ENCODE data around the gene CPXM1. TPM values are rescaled to one million over a fixed set of nuclear protein-coding genes. Genes with fewer than 3 reads are reported as not detected.
A peak's percentile ranks its signal among the peaks of the same experiment; 100 is the strongest.

Gene CPXM1
- total and polyA plus RNA-seq, 2 experiments from 2014 or later = 57.8 to 66.3 TPM

DNA sequence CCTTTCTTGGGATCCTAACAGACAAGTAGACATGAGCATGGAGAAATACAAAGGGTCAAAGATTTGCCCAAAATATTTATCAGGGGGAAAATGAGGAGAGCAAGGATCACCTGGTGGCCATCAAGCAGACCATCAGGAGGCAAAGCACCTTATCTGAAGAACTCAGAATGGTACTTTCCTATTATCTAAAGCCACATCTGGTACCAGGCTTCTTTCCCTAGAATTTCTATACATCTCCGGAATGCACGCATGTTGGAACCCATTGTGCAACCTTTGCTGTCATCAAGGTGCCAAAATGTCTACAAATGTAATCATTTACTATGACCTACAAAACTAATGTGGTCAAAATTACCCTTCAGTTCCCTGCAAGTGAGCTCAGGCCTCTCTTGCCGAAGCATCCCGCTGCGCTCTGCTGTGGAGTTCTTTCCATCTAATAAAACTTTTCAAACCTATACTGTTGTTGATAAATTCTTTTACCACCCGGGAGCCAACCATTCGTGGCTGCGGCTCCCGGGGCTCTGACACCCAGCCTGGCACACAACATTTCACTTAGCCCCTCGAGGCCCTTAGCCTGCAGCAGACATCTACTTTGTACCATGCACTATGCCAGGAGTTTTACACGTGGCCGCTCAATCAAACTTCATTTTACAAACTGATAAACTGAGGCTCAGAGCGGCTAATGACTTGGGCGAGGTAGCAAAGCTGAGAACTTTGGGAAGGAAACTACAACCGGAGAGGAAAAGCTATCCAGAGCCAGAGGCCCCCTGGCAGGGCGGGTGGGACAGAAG lies 3.8 kb upstream of the CPXM1 start:
- WGBS (ENCODE audit: low lambda C conversion rate, missing lambda C conversion rate) = 57% methylated on average over 16 of the region's 16 CpGs
- H3K4me3 ChIP-seq = no peak overlapping the region
- no peaks in the 10 kb centered on the region for H3K79me2 ChIP-seq
- H3K27ac ChIP-seq = no peak overlapping the region
- DNase-seq (ENCODE audit: low spot score) = no peak
- peaks cover 3% of the 10 kb centered on the region for H3K4me1 ChIP-seq (ENCODE audit: insufficient read depth)
- no peaks in the 10 kb centered on the region for H3K9me3 ChIP-seq (ENCODE audit: low read depth)
- H4K20me1 ChIP-seq (ENCODE audit: insufficient read depth, poor library complexity, severe bottlenecking) = no peaks in the 10 kb centered on the region
- TF ChIP-seq, protein P1, sequence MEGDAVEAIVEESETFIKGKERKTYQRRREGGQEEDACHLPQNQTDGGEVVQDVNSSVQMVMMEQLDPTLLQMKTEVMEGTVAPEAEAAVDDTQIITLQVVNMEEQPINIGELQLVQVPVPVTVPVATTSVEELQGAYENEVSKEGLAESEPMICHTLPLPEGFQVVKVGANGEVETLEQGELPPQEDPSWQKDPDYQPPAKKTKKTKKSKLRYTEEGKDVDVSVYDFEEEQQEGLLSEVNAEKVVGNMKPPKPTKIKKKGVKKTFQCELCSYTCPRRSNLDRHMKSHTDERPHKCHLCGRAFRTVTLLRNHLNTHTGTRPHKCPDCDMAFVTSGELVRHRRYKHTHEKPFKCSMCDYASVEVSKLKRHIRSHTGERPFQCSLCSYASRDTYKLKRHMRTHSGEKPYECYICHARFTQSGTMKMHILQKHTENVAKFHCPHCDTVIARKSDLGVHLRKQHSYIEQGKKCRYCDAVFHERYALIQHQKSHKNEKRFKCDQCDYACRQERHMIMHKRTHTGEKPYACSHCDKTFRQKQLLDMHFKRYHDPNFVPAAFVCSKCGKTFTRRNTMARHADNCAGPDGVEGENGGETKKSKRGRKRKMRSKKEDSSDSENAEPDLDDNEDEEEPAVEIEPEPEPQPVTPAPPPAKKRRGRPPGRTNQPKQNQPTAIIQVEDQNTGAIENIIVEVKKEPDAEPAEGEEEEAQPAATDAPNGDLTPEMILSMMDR (IDR thresholded peaks at IDR 0.05; ENCODE audit: poor library complexity) = no peak
- TF ChIP-seq EZH2 (IDR thresholded peaks at IDR 0.05; ENCODE audit: borderline replicate concordance) = no peak
- no peak for TF ChIP-seq EZH2phosphoT487 (IDR thresholded peaks at IDR 0.05; ENCODE audit: low read depth, severe bottlenecking, unreplicated experiment)
- no peak overlapping the region for H2AFZ ChIP-seq
- H3K9me2 ChIP-seq (replicated peaks; ENCODE audit: insufficient read depth) = no peaks in the 10 kb centered on the region
- no peaks in the 10 kb centered on the region for H3K36me3 ChIP-seq (replicated peaks; ENCODE audit: insufficient read depth, low read depth)
- H3K4me2 ChIP-seq = peak overlapping the region; percentile 44
- peaks cover 82% of the 10 kb centered on the region for H3K27me3 ChIP-seq

DNA sequence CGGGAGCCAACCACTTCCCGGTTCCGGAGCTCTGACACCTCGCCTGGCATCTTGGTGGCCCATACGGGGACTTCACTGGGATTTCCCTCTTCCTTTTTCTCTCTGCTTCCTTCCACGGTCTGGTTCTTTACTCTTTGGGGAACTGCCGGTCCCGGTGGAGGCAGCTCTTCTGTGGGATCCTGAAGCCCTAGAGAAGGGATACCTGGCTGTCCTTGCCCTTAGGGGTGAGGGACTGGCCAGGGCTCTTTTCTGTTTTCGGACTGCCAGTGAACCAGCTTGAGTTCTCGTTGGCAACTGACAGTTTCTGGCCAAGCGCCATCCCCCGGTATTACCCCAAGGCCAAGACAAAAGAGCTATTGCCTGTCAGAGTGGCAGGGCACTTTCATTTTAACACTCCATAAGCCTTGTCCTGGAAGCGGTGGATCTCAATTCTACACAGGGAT lies 880 bp upstream of the CPXM1 start:
- H3K9me2 ChIP-seq (replicated peaks; ENCODE audit: insufficient read depth) = no peaks in the 10 kb centered on the region
- no peaks in the 10 kb centered on the region for H4K20me1 ChIP-seq (ENCODE audit: insufficient read depth, poor library complexity, severe bottlenecking)
- peak overlapping the region; percentile 89 for H3K27ac ChIP-seq
- no peak for TF ChIP-seq EZH2phosphoT487 (IDR thresholded peaks at IDR 0.05; ENCODE audit: low read depth, severe bottlenecking, unreplicated experiment)
- no peak for TF ChIP-seq EZH2 (IDR thresholded peaks at IDR 0.05; ENCODE audit: borderline replicate concordance)
- TF ChIP-seq, protein P1 (IDR thresholded peaks at IDR 0.05; ENCODE audit: poor library complexity) = no peak
- 13% methylated on average over 13 of the region's 13 CpGs for WGBS (ENCODE audit: low lambda C conversion rate, missing lambda C conversion rate)
- H3K9me3 ChIP-seq (ENCODE audit: low read depth) = no peaks in the 10 kb centered on the region
- peak overlapping the region; percentile 81 for H3K4me2 ChIP-seq
- H3K79me2 ChIP-seq = no peaks in the 10 kb centered on the region
- peaks cover 3% of the 10 kb centered on the region for H3K4me1 ChIP-seq (ENCODE audit: insufficient read depth)
- no peak for DNase-seq (ENCODE audit: low spot score)
- H3K4me3 ChIP-seq = no peak overlapping the region
- H3K27me3 ChIP-seq = peaks cover 66% of the 10 kb centered on the region
- H3K36me3 ChIP-seq (replicated peaks; ENCODE audit: insufficient read depth, low read depth) = no peaks in the 10 kb centered on the region
- H2AFZ ChIP-seq = peak overlapping the region; percentile 94

DNA sequence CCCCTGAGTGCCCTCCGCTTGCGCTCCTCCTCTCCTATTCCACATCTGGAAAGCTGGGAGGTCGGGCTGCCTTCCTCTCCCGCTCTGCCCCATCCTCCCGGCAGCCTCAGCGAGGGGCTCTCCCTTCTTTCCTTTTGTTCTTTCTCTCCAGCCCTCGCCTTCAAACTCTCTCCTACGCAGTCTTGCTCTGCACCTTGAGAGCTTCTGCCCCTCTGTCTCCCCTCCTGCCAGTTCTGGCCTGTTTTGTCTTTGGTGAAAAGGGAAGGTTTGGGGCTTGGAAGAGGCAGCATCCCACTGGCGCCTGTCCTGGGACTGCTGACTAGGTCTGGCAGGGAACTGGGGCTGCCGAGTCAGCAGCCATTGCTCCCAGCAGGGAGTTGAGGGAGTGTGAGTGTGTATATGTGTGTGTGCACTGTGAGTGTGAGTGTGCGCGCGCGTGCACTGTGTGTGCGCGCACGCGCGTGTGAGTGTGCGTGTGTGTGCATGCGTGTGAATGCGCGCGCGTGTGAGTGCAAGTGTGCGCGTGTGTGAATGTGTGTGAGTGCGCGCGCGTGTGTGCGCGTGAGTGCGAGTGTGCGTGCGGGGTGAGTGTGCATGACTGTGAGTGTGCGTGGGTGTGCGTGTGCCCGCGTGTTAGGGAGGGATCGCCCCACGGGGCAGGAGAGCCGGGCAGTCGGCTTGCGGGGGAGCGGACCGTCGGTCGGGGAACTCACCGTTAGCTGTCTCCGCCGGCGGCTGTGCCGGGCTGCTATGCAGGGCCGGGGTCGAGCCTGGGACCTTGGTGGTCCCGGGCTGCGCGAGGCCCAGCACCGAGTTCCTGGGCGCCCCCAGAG lies 523 bp downstream of the CPXM1 start:
- peak overlapping the region; percentile 94 for H2AFZ ChIP-seq
- H3K79me2 ChIP-seq = no peaks in the 10 kb centered on the region
- H3K9me3 ChIP-seq (ENCODE audit: low read depth) = no peaks in the 10 kb centered on the region
- peak overlapping the region; percentile 89 for H3K27ac ChIP-seq
- peaks cover 52% of the 10 kb centered on the region for H3K27me3 ChIP-seq
- H4K20me1 ChIP-seq (ENCODE audit: insufficient read depth, poor library complexity, severe bottlenecking) = no peaks in the 10 kb centered on the region
- TF ChIP-seq EZH2 (IDR thresholded peaks at IDR 0.05; ENCODE audit: borderline replicate concordance) (no peak), EZH2phosphoT487 (IDR thresholded peaks at IDR 0.05; ENCODE audit: low read depth, severe bottlenecking, unreplicated experiment) (no peak)
- TF ChIP-seq, protein P1 (IDR thresholded peaks at IDR 0.05; ENCODE audit: poor library complexity) = no peak
- peak; percentile 28 for DNase-seq (ENCODE audit: low spot score)
- no peaks in the 10 kb centered on the region for H3K9me2 ChIP-seq (replicated peaks; ENCODE audit: insufficient read depth)
- no peaks in the 10 kb centered on the region for H3K36me3 ChIP-seq (replicated peaks; ENCODE audit: insufficient read depth, low read depth)
- H3K4me2 ChIP-seq = peak overlapping the region; percentile 81
- peaks cover 3% of the 10 kb centered on the region for H3K4me1 ChIP-seq (ENCODE audit: insufficient read depth)
- WGBS (ENCODE audit: low lambda C conversion rate, missing lambda C conversion rate) = 7% methylated on average over 30 of the region's 61 CpGs
- H3K4me3 ChIP-seq = peak overlapping the region; percentile 55

Data from hepatocyte (in vitro differentiated cells).